GM23338 (cell line): ENCODE data around the gene MCFD2. TPM values are rescaled to one million over a fixed set of nuclear protein-coding genes. Genes with fewer than 3 reads are reported as not detected.

ENCODE experiments used
- ATAC-seq: fragments of 200-7000 bp; cut with Tn5 transposase; 3 replicates; pipeline ENCODE4 v1.9.1; 2020
- DNase-seq: peaks from one replicate; pipeline ENCODE4 v3.0.0-alpha.2; 2015; ENCODE audit warnings: low spot score
- H2AFZ ChIP-seq: fragments of 200-600 bp; sonication (generic); 2 replicates; pipeline ENCODE4 v1.8.0; 2016; ENCODE audit warnings: antibody characterized with exemption, mild to moderate bottlenecking, moderate library complexity
- H3F3A ChIP-seq: fragments of 200-600 bp; sonication (generic); replicated peaks from 2 replicates; pipeline ENCODE4 v1.8.0; 2017; ENCODE audit warnings: antibody characterized with exemption, mixed run types, low read depth
- H3K27ac ChIP-seq: fragments of 200-600 bp; sonication (generic); 2 replicates; pipeline ENCODE4 v1.6.1; 2016; ENCODE audit warnings: low read depth
- H3K27me3 ChIP-seq: fragments of 200-600 bp; sonication (generic); 2 replicates; pipeline ENCODE4 v1.8.0; 2016; ENCODE audit warnings: mild to moderate bottlenecking, mixed run types, moderate library complexity; ENCODE audit not compliant: insufficient read depth
- H3K36me3 ChIP-seq: fragments of 200-600 bp; sonication (generic); 2 replicates; pipeline ENCODE4 v1.8.0; 2016; ENCODE audit warnings: mild to moderate bottlenecking; ENCODE audit not compliant: insufficient read depth
- H3K4me1 ChIP-seq: fragments of 200-600 bp; sonication (generic); 2 replicates; pipeline ENCODE4 v1.8.0; 2016; ENCODE audit warnings: mild to moderate bottlenecking, moderate library complexity; ENCODE audit not compliant: insufficient read depth
- H3K4me2 ChIP-seq: fragments of 200-600 bp; sonication (generic); 2 replicates; pipeline ENCODE4 v1.7.1; 2017; ENCODE audit warnings: mixed run types
- H3K4me3 ChIP-seq: fragments of 200-600 bp; sonication (generic); 2 replicates; pipeline ENCODE4 v1.6.1; 2016; ENCODE audit warnings: mixed run types
- H3K79me2 ChIP-seq: fragments of 200-600 bp; sonication (generic); replicated peaks from 2 replicates; pipeline ENCODE4 v1.8.0; 2017; ENCODE audit warnings: mild to moderate bottlenecking; ENCODE audit not compliant: insufficient read depth
- H3K9me2 ChIP-seq: fragments of 200-600 bp; sonication (generic); 2 replicates; pipeline ENCODE4 v1.8.0; 2017; ENCODE audit not compliant: insufficient read depth
- H4K20me1 ChIP-seq: fragments of 200-600 bp; sonication (generic); replicated peaks from 2 replicates; pipeline ENCODE4 v1.8.0; 2017; ENCODE audit warnings: mild to moderate bottlenecking; ENCODE audit not compliant: insufficient read depth
- H3K27ac Mint-ChIP-seq: 2 replicates; pipeline ENCODE4 v1.8.0; 2020; ENCODE audit warnings: inconsistent platforms, mild to moderate bottlenecking, moderate library complexity, mixed read lengths
- H3K27me3 Mint-ChIP-seq: 3 replicates; pipeline ENCODE4 v1.8.0; 2022; ENCODE audit warnings: low read depth, mild to moderate bottlenecking, moderate library complexity, mixed read lengths, inconsistent platforms; ENCODE audit not compliant: insufficient read depth, poor library complexity
- H3K36me3 Mint-ChIP-seq: 3 replicates; pipeline ENCODE4 v1.8.0; 2021; ENCODE audit warnings: low read depth, mild to moderate bottlenecking, inconsistent platforms, moderate library complexity, mixed read lengths
- H3K4me1 Mint-ChIP-seq: 3 replicates; pipeline ENCODE4 v1.8.0; 2020; ENCODE audit warnings: mild to moderate bottlenecking, inconsistent platforms, mixed read lengths
- H3K4me3 Mint-ChIP-seq: 3 replicates; pipeline ENCODE4 v1.8.0; 2021; ENCODE audit warnings: moderate library complexity, mild to moderate bottlenecking, inconsistent platforms, mixed read lengths
- H3K9me3 Mint-ChIP-seq: 3 replicates; pipeline ENCODE4 v1.8.0; 2020; ENCODE audit warnings: moderate library complexity, mild to moderate bottlenecking, inconsistent platforms, mixed read lengths
- CREB1 ChIP-seq: fragments of 250-450 bp; sonication (Bioruptor Pico); IDR thresholded peaks from 2 replicates; pipeline ENCODE4 v1.5.0; 2020; ENCODE audit warnings: low read depth, mild to moderate bottlenecking, moderate library complexity
- EZH2 ChIP-seq: fragments of 200-600 bp; sonication (generic); IDR thresholded peaks from one replicate; pipeline ENCODE4 v1.8.0; 2017; ENCODE audit warnings: antibody characterized with exemption, mild to moderate bottlenecking, low read depth; ENCODE audit not compliant: unreplicated experiment
- EZH2phosphoT487 ChIP-seq: fragments of 200-600 bp; sonication (generic); IDR thresholded peaks from one replicate; pipeline ENCODE4 v1.8.1; 2018; ENCODE audit warnings: antibody characterized with exemption; ENCODE audit not compliant: unreplicated experiment
- JUNB ChIP-seq: IDR thresholded peaks from one replicate; pipeline ENCODE4 v1.6.1; 2016; ENCODE audit warnings: antibody characterized with exemption; ENCODE audit not compliant: unreplicated experiment
- NANOG ChIP-seq: IDR thresholded peaks from 2 replicates; pipeline ENCODE4 v1.6.1; 2016; ENCODE audit warnings: antibody characterized with exemption, borderline replicate concordance
- POLR2AphosphoS5 ChIP-seq: IDR thresholded peaks from 2 replicates; pipeline ENCODE4 v1.6.1; 2016; ENCODE audit warnings: antibody characterized with exemption, low read depth
- REST ChIP-seq: IDR thresholded peaks from one replicate; pipeline ENCODE4 v1.6.1; 2018; ENCODE audit warnings: antibody characterized with exemption; ENCODE audit not compliant: unreplicated experiment
- STAT1 ChIP-seq: IDR thresholded peaks from one replicate; pipeline ENCODE4 v1.6.1; 2016; ENCODE audit warnings: antibody characterized with exemption; ENCODE audit not compliant: unreplicated experiment
- ZNF114 ChIP-seq: fragments of 250-450 bp; sonication (Bioruptor Pico); IDR thresholded peaks from 2 replicates; pipeline ENCODE4 v1.5.0; 2020; ENCODE audit warnings: mild to moderate bottlenecking, moderate library complexity
- ZNF331 ChIP-seq: fragments of 250-450 bp; sonication (Bioruptor Pico); IDR thresholded peaks from 2 replicates; pipeline ENCODE4 v1.5.0; 2020; ENCODE audit warnings: low read depth, mild to moderate bottlenecking, moderate library complexity
- polyA plus RNA-seq: library from polyadenylated mRNA; unstranded; fragments of >200 nt; fragmentation: Nextera tagmentation; extraction: Ambion mirVana; gene quantifications from 2 replicates; pipeline ENCODE4 v1.2.1, GENCODE V29; 2016
- total RNA-seq: library from RNA; depleted of rRNA; stranded (reverse); fragments of >200 nt; shearing (Covaris generic); gene quantifications from 2 replicates; pipeline ENCODE4 v1.2.3, GENCODE V29; 2014
- TF ChIP-seq, protein P1 (sequence below): fragments of 250-450 bp; sonication (Bioruptor Pico); IDR thresholded peaks from 2 replicates; pipeline ENCODE4 v1.5.0; 2020; ENCODE audit warnings: mild to moderate bottlenecking, moderate library complexity
- TF ChIP-seq, protein P2 (sequence below), 2 experiments: fragments of 200-600 bp in 1 of 2; sonication (generic) in 1 of 2; conservative IDR thresholded peaks; 2 replicates each; pipeline versions ENCODE4 v1.5.1 to v1.6.1; 2016 to 2017; ENCODE audit warnings: antibody characterized with exemption in 2 of 2, low read depth in 2 of 2, mild to moderate bottlenecking in 2 of 2, moderate library complexity in 1 of 2
- TF ChIP-seq, protein P3 (sequence below): IDR thresholded peaks from 2 replicates; pipeline ENCODE4 v1.6.1; 2016; ENCODE audit warnings: antibody characterized with exemption

MCFD2 gene
- total and polyA plus RNA-seq, 2 experiments from 2014 or later: 55.1 to 91.9 TPM

DNA sequence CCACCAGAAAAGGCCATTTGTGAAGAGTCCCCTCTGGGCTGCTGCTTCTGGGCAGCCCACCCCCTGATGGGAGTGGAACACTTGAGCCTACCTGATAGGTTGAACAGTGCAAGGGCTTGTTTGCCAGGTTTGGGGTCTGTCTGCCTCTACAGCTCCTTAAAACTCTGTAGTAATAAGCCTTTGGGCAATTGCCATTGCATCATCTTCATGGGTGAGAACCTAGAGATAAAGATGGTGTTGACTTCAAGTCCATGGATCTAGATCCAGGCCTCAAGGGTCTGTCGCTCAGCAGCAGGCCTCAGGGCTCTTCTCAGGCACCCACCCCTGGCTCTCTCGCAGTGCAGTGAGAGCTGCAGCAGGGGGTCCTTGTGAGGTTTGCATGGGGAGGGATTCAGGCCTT is 47.1 kb upstream of the MCFD2 start:
- Mint-ChIP-seq H3K27ac (no peak overlapping the region), H3K4me3 (no peak overlapping the region), H3K27me3 (peaks cover 2% of the 10 kb centered on the region), H3K4me1 (peaks cover 4% of the 10 kb centered on the region; the same call in 2 of the 3 replicates), H3K36me3 (peaks cover 10% of the 10 kb centered on the region), H3K9me3 (no peaks in the 10 kb centered on the region; the same call in 2 of the 3 replicates)
- H3K4me3 ChIP-seq: no peak overlapping the region
- H3K9me2 ChIP-seq: no peaks in the 10 kb centered on the region
- ATAC-seq (no peak), DNase-seq (no peak)
- H2AFZ ChIP-seq: no peak overlapping the region
- no peaks in the 10 kb centered on the region for H3K4me1 ChIP-seq
- H3K27ac ChIP-seq: no peak overlapping the region
- no peaks in the 10 kb centered on the region for H4K20me1 ChIP-seq
- H3K27me3 ChIP-seq: no peaks in the 10 kb centered on the region
- H3F3A ChIP-seq: no peaks in the 10 kb centered on the region
- H3K36me3 ChIP-seq: no peaks in the 10 kb centered on the region
- TF ChIP-seq POLR2AphosphoS5 (no peak), NANOG (no peak), JUNB (no peak), EZH2phosphoT487 (no peak), REST (no peak), ZNF114 (CRISPR knock-in tag) (no peak), STAT1 (no peak), CREB1 (CRISPR knock-in tag) (no peak), EZH2 (no peak), ZNF331 (CRISPR knock-in tag) (no peak)
- TF ChIP-seq, protein P1, sequence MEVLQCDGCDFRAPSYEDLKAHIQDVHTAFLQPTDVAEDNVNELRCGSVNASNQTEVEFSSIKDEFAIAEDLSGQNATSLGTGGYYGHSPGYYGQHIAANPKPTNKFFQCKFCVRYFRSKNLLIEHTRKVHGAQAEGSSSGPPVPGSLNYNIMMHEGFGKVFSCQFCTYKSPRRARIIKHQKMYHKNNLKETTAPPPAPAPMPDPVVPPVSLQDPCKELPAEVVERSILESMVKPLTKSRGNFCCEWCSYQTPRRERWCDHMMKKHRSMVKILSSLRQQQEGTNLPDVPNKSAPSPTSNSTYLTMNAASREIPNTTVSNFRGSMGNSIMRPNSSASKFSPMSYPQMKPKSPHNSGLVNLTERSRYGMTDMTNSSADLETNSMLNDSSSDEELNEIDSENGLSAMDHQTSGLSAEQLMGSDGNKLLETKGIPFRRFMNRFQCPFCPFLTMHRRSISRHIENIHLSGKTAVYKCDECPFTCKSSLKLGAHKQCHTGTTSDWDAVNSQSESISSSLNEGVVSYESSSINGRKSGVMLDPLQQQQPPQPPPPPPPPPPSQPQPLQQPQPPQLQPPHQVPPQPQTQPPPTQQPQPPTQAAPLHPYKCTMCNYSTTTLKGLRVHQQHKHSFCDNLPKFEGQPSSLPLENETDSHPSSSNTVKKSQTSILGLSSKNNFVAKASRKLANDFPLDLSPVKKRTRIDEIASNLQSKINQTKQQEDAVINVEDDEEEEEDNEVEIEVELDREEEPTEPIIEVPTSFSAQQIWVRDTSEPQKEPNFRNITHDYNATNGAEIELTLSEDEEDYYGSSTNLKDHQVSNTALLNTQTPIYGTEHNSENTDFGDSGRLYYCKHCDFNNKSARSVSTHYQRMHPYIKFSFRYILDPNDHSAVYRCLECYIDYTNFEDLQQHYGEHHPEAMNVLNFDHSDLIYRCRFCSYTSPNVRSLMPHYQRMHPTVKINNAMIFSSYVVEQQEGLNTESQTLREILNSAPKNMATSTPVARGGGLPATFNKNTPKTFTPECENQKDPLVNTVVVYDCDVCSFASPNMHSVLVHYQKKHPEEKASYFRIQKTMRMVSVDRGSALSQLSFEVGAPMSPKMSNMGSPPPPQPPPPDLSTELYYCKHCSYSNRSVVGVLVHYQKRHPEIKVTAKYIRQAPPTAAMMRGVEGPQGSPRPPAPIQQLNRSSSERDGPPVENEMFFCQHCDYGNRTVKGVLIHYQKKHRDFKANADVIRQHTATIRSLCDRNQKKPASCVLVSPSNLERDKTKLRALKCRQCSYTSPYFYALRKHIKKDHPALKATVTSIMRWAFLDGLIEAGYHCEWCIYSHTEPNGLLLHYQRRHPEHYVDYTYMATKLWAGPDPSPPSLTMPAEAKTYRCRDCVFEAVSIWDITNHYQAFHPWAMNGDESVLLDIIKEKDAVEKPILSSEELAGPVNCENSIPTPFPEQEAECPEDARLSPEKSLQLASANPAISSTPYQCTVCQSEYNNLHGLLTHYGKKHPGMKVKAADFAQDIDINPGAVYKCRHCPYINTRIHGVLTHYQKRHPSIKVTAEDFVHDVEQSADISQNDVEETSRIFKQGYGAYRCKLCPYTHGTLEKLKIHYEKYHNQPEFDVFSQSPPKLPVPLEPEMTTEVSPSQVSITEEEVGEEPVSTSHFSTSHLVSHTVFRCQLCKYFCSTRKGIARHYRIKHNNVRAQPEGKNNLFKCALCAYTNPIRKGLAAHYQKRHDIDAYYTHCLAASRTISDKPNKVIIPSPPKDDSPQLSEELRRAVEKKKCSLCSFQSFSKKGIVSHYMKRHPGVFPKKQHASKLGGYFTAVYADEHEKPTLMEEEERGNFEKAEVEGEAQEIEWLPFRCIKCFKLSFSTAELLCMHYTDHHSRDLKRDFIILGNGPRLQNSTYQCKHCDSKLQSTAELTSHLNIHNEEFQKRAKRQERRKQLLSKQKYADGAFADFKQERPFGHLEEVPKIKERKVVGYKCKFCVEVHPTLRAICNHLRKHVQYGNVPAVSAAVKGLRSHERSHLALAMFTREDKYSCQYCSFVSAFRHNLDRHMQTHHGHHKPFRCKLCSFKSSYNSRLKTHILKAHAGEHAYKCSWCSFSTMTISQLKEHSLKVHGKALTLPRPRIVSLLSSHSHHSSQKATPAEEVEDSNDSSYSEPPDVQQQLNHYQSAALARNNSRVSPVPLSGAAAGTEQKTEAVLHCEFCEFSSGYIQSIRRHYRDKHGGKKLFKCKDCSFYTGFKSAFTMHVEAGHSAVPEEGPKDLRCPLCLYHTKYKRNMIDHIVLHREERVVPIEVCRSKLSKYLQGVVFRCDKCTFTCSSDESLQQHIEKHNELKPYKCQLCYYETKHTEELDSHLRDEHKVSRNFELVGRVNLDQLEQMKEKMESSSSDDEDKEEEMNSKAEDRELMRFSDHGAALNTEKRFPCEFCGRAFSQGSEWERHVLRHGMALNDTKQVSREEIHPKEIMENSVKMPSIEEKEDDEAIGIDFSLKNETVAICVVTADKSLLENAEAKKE: no peak
- TF ChIP-seq, protein P2, sequence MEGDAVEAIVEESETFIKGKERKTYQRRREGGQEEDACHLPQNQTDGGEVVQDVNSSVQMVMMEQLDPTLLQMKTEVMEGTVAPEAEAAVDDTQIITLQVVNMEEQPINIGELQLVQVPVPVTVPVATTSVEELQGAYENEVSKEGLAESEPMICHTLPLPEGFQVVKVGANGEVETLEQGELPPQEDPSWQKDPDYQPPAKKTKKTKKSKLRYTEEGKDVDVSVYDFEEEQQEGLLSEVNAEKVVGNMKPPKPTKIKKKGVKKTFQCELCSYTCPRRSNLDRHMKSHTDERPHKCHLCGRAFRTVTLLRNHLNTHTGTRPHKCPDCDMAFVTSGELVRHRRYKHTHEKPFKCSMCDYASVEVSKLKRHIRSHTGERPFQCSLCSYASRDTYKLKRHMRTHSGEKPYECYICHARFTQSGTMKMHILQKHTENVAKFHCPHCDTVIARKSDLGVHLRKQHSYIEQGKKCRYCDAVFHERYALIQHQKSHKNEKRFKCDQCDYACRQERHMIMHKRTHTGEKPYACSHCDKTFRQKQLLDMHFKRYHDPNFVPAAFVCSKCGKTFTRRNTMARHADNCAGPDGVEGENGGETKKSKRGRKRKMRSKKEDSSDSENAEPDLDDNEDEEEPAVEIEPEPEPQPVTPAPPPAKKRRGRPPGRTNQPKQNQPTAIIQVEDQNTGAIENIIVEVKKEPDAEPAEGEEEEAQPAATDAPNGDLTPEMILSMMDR (conservative IDR thresholded peaks at IDR 0.05; ENCODE audit: low read depth in 2 of 2): no peak
- TF ChIP-seq, protein P3, sequence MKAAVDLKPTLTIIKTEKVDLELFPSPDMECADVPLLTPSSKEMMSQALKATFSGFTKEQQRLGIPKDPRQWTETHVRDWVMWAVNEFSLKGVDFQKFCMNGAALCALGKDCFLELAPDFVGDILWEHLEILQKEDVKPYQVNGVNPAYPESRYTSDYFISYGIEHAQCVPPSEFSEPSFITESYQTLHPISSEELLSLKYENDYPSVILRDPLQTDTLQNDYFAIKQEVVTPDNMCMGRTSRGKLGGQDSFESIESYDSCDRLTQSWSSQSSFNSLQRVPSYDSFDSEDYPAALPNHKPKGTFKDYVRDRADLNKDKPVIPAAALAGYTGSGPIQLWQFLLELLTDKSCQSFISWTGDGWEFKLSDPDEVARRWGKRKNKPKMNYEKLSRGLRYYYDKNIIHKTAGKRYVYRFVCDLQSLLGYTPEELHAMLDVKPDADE: no peak
- H3K4me2 ChIP-seq: no peak overlapping the region
- no peaks in the 10 kb centered on the region for H3K79me2 ChIP-seq
